Upper lobe of left lung (tissue), 6 donors: ENCODE results near the gene FGF14. TPM values are rescaled to one million over a fixed set of nuclear protein-coding genes. Genes with fewer than 3 reads are reported as not detected.

Source experiments
- ATAC-seq, 2 donors: fragments of 200-7000 bp; cut with Tn5 transposase; one replicate each; pipeline ENCODE4 v1.9.1; 2022; ENCODE audit warnings: mild to moderate bottlenecking in 2 of 2, moderate library complexity in 2 of 2; ENCODE audit not compliant: low FRiP score in 2 of 2
- DNase-seq, 2 donors: peaks; one replicate each; pipeline ENCODE4 v3.0.0-alpha.2; 2019 to 2020
- H3K27ac ChIP-seq, 4 donors: fragments of 200-600 bp; sonication (generic); one replicate each; pipeline ENCODE4 v1.5.1; 2016 to 2019
- H3K27me3 ChIP-seq, 4 donors: fragments of 200-600 bp; sonication (generic); one replicate each; pipeline ENCODE4 v1.5.1; 2017 to 2019
- H3K36me3 ChIP-seq, 4 donors: fragments of 200-600 bp; sonication (generic); one replicate each; pipeline ENCODE4 v1.5.1; 2016 to 2019
- H3K4me1 ChIP-seq, 4 donors: fragments of 200-600 bp; sonication (generic); one replicate each; pipeline ENCODE4 v1.5.1; 2018 to 2019
- H3K4me3 ChIP-seq, 4 donors: fragments of 200-600 bp; sonication (generic); one replicate each; pipeline ENCODE4 v1.5.1; 2017 to 2019; ENCODE audit warnings: mild to moderate bottlenecking in 2 of 4, moderate library complexity in 1 of 4
- H3K9me3 ChIP-seq, 4 donors: fragments of 200-600 bp; sonication (generic); one replicate each; pipeline ENCODE4 v1.5.1; 2018 to 2019
- EP300 ChIP-seq, 4 donors: sonication (generic); formaldehyde crosslinking; IDR thresholded peaks; one replicate each; pipeline ENCODE4 v1.5.1; 2017; ENCODE audit warnings: antibody characterized with exemption in 4 of 4, control low read depth in 2 of 4
- POLR2A ChIP-seq, 4 donors: fragments of 450-650 bp; IDR thresholded peaks; one replicate each; pipeline ENCODE4 v1.5.1; 2016 to 2017; ENCODE audit warnings: antibody characterized with exemption in 4 of 4, mild to moderate bottlenecking in 2 of 4
- POLR2AphosphoS5 ChIP-seq, 2 donors: sonication (generic); formaldehyde crosslinking; IDR thresholded peaks; one replicate each; pipeline ENCODE4 v1.5.1; 2017; ENCODE audit warnings: antibody characterized with exemption in 2 of 2
- whole genome bisulfite sequencing, 2 donors: methylation state at CpG; one replicate each; pipeline ENCODE4 v1.1.5; 2017 to 2018; 5-methylcytosine and 5-hydroxymethylcytosine counted together
- total RNA-seq, 6 donors: library from RNA; depleted of rRNA in 4 of 6; stranded (reverse); fragments of >200 nt in 4 of 6; gene quantifications; one replicate each; pipeline versions ENCODE4 v1.1.0 to v1.2.1, GENCODE V29; 2016 to 2021
- TF ChIP-seq, protein P1 (sequence below), 6 experiments: fragments of 450-650 bp in 4 of 6; fragments of 200-600 bp in 2 of 6; sonication (generic) in 2 of 6; IDR thresholded peaks; one replicate each; pipeline ENCODE4 v1.5.1; 2016 to 2019; ENCODE audit warnings: antibody characterized with exemption in 6 of 6
- donor health status: DM: no; HTN: no; CAD: no; lungs with moderate emphysema.
- donor health status: DM: no; HTN: yes; CAD: no; lungs with severe emphysema.

The FGF14 gene
- total RNA-seq, 6 donors from 2014 or later = 0.80 to 8.4 (median 4.1) TPM

DNA sequence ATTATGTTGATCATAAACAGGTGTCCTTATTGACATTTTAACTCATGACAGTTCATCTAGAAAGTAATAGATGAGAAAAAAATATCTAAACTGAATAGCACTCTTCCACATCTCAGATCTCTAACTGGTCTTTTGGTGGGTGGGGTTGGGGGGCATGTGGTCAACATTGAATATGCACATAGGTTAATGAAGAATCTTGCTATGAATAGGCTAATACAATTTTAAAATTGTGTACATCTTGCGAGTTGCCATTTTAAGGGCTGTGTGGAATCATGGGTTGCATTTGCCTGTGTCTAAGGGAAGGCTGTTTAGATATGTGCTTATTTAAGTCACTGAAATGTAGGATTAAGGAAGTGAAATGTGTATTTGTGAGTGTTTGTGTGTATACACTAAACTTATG lies 603.4 kb downstream of the FGF14 start:
- DNase-seq (no peak), ATAC-seq (no peak)
- Histone ChIP-seq H3K27ac (no peak overlapping the region), H3K4me3 (no peak overlapping the region), H3K9me3 (no peaks in the 10 kb centered on the region), H3K36me3 (no peaks in the 10 kb centered on the region), H3K4me1 (no peaks in the 10 kb centered on the region), H3K27me3 (no peaks in the 10 kb centered on the region)
- 38 to 83% methylated on average over 1 of the region's 1 CpG for WGBS, 2 donors
- TF ChIP-seq, protein P1, sequence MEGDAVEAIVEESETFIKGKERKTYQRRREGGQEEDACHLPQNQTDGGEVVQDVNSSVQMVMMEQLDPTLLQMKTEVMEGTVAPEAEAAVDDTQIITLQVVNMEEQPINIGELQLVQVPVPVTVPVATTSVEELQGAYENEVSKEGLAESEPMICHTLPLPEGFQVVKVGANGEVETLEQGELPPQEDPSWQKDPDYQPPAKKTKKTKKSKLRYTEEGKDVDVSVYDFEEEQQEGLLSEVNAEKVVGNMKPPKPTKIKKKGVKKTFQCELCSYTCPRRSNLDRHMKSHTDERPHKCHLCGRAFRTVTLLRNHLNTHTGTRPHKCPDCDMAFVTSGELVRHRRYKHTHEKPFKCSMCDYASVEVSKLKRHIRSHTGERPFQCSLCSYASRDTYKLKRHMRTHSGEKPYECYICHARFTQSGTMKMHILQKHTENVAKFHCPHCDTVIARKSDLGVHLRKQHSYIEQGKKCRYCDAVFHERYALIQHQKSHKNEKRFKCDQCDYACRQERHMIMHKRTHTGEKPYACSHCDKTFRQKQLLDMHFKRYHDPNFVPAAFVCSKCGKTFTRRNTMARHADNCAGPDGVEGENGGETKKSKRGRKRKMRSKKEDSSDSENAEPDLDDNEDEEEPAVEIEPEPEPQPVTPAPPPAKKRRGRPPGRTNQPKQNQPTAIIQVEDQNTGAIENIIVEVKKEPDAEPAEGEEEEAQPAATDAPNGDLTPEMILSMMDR (IDR thresholded peaks at IDR 0.05) = no peak
- no peak for TF ChIP-seq EP300 (IDR thresholded peaks at IDR 0.05)
- TF ChIP-seq POLR2AphosphoS5 (IDR thresholded peaks at IDR 0.05) = no peak
- TF ChIP-seq POLR2A (IDR thresholded peaks at IDR 0.05) = no peak

DNA sequence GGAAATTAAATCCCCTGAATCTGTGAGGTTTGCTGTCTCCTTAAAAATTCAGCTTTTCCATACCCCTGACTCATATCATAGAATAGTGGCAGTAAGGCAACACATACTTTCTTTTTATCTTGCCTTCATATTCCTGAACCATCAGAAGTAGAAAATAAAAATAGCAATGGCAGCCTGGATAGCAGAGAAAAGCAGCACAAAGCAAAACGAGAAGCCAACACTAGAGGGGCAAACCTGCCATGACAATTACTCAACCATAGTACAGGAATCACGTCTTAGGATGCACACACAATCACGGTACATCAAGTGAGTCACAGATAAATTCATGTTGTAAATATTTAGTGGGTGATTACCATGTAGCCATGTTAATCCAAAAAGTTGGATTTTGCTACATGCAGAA lies 606.4 kb downstream of the FGF14 start:
- TF ChIP-seq, protein P1 (IDR thresholded peaks at IDR 0.05) = no peak
- TF ChIP-seq POLR2AphosphoS5 (IDR thresholded peaks at IDR 0.05) = no peak
- no peak for TF ChIP-seq POLR2A (IDR thresholded peaks at IDR 0.05)
- TF ChIP-seq EP300 (IDR thresholded peaks at IDR 0.05) = no peak
- no peak for ATAC-seq
- no peaks in the 10 kb centered on the region for H3K9me3 ChIP-seq
- WGBS, 2 donors = 73 to 76% methylated on average over 3 of the region's 3 CpGs
- H3K36me3 ChIP-seq = no peaks in the 10 kb centered on the region
- H3K4me1 ChIP-seq = no peaks in the 10 kb centered on the region
- DNase-seq = no peak
- H3K27me3 ChIP-seq = no peaks in the 10 kb centered on the region
- no peak overlapping the region for H3K4me3 ChIP-seq
- no peak overlapping the region for H3K27ac ChIP-seq

DNA sequence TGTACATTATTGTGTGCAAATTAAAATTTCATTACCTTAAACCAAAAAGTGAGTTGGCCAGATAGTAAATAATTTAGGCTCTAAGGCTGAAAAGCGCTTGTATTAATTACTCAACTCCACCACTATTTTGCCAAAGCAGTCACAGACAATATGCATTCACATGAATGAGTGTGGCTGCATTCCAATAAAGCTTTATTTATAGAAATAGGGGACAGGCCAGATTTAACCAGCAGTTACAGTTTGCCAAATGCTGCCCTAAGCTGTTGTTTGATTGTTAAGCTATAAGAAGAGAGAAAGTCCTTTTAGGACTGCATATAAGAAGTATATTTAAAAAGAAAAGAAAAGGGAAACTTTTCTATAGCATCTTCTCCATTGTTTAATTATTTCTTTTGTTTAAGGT lies 606.8 kb downstream of the FGF14 start:
- Histone ChIP-seq H3K27ac (no peak overlapping the region), H3K4me3 (no peak overlapping the region), H3K27me3 (no peaks in the 10 kb centered on the region), H3K36me3 (no peaks in the 10 kb centered on the region), H3K4me1 (no peaks in the 10 kb centered on the region), H3K9me3 (no peaks in the 10 kb centered on the region)
- no peak for DNase-seq
- TF ChIP-seq, protein P1 (IDR thresholded peaks at IDR 0.05) = no peak
- TF ChIP-seq POLR2A (IDR thresholded peaks at IDR 0.05) (no peak), EP300 (IDR thresholded peaks at IDR 0.05) (no peak), POLR2AphosphoS5 (IDR thresholded peaks at IDR 0.05) (no peak)
- ATAC-seq = no peak
- WGBS, 2 donors = 80 to 88% methylated on average over 1 of the region's 1 CpG

DNA sequence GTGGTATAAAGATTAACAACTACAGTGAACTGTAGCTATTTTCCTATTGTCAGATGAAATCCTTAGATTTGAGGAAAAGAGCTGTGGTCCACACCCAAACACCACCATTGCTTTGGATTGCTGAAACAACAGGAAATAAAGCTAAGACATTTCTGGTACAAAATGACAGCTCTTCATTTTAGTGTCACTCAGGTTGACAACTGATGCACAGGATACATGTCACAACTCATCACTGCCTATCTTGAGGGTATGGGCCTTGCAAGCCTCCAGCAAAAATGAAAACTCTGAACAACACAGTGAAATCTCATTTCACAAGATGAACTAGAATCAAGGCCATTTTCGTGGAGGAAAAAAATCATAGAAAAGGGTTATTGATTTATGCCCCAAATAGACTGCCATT lies 609.7 kb downstream of the FGF14 start:
- DNase-seq (no peak), ATAC-seq (no peak)
- 62 to 69% methylated on average over 1 of the region's 1 CpG for WGBS, 2 donors
- H3K27ac ChIP-seq = no peak overlapping the region
- TF ChIP-seq POLR2A (IDR thresholded peaks at IDR 0.05) = no peak
- no peak for TF ChIP-seq POLR2AphosphoS5 (IDR thresholded peaks at IDR 0.05)
- TF ChIP-seq, protein P1 (IDR thresholded peaks at IDR 0.05) = no peak
- no peak for TF ChIP-seq EP300 (IDR thresholded peaks at IDR 0.05)
- H3K36me3 ChIP-seq = no peaks in the 10 kb centered on the region
- no peaks in the 10 kb centered on the region for H3K9me3 ChIP-seq
- no peaks in the 10 kb centered on the region for H3K27me3 ChIP-seq
- no peak overlapping the region for H3K4me3 ChIP-seq
- H3K4me1 ChIP-seq = no peaks in the 10 kb centered on the region

DNA sequence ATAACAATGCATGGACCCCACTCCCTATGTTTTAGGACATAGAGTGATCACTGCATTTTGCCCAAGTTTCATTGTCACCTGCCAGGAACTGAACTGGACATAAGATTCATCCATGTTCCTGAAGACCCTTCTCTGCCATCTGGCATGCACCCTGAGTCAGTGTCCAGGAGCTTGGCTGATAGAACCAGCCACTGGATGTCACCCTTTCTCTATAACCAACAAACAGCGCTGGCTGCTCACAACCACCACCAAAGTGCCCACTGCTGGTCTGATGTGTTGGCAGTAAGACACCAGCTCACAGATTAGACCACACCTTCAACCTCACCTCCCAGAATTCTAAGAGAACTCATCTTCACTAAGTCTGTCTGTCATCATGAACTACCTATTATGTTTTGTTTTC lies 616.0 kb downstream of the FGF14 start:
- WGBS, 2 donors = 25 to 45% methylated on average over 1 of the region's 1 CpG
- TF ChIP-seq EP300 (IDR thresholded peaks at IDR 0.05) = no peak
- no peak for TF ChIP-seq POLR2AphosphoS5 (IDR thresholded peaks at IDR 0.05)
- TF ChIP-seq, protein P1 (IDR thresholded peaks at IDR 0.05) = no peak
- no peak for TF ChIP-seq POLR2A (IDR thresholded peaks at IDR 0.05)
- ATAC-seq (no peak), DNase-seq (no peak)
- Histone ChIP-seq H3K4me3 (no peak overlapping the region), H3K4me1 (no peaks in the 10 kb centered on the region), H3K27me3 (no peaks in the 10 kb centered on the region), H3K9me3 (no peaks in the 10 kb centered on the region), H3K36me3 (no peaks in the 10 kb centered on the region), H3K27ac (no peak overlapping the region)
